HFF-Myc (cell line): Measurements from ENCODE around the gene CDR2.
"Not testable (repeated sequence)": the region's sequence is repeated elsewhere in the genome, so short reads cannot be mapped to it uniquely, and the experiment has no call there.

Experiments used
- DNase-seq: peaks from one replicate; pipeline ENCODE4 v3.0.0-alpha.2; 2011; ENCODE audit warnings: low read depth; ENCODE audit errors: extremely low read depth
- H3K4me3 ChIP-seq: replicated peaks from 2 replicates; pipeline ENCODE4 v1.5.1; 2011; ENCODE audit warnings: low read depth, mild to moderate bottlenecking, control low read depth, low read length
- CTCF ChIP-seq: IDR thresholded peaks from 2 replicates; pipeline ENCODE4 v1.5.1; 2012; ENCODE audit warnings: mild to moderate bottlenecking, low read depth, low read length, control low read depth; ENCODE audit errors: missing control alignments

CDR2 gene

GRCh38 chr16:22353191-22353919, 21.1 kb downstream of the CDR2 start:
- TF ChIP-seq CTCF: no peak
- no peak for DNase-seq

GRCh38 chr16:22352723-22353122, 21.7 kb downstream of the CDR2 start:
- TF ChIP-seq CTCF: no peak
- H3K4me3 ChIP-seq: no peak overlapping the region
- no peak for DNase-seq

More at GRCh38 chr16:22353191-22353919, 21.1 kb downstream of the CDR2 start:
- no peak overlapping the region for H3K4me3 ChIP-seq

- no peak for TF ChIP-seq CTCF
- H3K4me3 ChIP-seq: no peak overlapping the region
These were observed 22.3 kb downstream of the CDR2 start for GRCh38 chr16:22352140-22352539.

GRCh38 chr16:22351017-22351416, 23.4 kb downstream of the CDR2 start:
- not testable (repeated sequence) for DNase-seq, H3K4me3 ChIP-seq

More at GRCh38 chr16:22352140-22352539, 22.3 kb downstream of the CDR2 start:
- no peak for DNase-seq

GRCh38 chr16:22348291-22348690, 26.1 kb downstream of the CDR2 start:
- no peak overlapping the region for H3K4me3 ChIP-seq
- DNase-seq: no peak
- no peak for TF ChIP-seq CTCF

- no peak for TF ChIP-seq CTCF
- H3K4me3 ChIP-seq: no peak overlapping the region
- DNase-seq: no peak
These were observed 27.2 kb downstream of the CDR2 start for GRCh38 chr16:22347100-22347820.

GRCh38 chr16:22346483-22346882, 27.9 kb downstream of the CDR2 start:
- no peak overlapping the region for H3K4me3 ChIP-seq
- DNase-seq: no peak
- no peak for TF ChIP-seq CTCF
